ENCODE results near the gene SH2D5.

SH2D5 gene

DNA sequence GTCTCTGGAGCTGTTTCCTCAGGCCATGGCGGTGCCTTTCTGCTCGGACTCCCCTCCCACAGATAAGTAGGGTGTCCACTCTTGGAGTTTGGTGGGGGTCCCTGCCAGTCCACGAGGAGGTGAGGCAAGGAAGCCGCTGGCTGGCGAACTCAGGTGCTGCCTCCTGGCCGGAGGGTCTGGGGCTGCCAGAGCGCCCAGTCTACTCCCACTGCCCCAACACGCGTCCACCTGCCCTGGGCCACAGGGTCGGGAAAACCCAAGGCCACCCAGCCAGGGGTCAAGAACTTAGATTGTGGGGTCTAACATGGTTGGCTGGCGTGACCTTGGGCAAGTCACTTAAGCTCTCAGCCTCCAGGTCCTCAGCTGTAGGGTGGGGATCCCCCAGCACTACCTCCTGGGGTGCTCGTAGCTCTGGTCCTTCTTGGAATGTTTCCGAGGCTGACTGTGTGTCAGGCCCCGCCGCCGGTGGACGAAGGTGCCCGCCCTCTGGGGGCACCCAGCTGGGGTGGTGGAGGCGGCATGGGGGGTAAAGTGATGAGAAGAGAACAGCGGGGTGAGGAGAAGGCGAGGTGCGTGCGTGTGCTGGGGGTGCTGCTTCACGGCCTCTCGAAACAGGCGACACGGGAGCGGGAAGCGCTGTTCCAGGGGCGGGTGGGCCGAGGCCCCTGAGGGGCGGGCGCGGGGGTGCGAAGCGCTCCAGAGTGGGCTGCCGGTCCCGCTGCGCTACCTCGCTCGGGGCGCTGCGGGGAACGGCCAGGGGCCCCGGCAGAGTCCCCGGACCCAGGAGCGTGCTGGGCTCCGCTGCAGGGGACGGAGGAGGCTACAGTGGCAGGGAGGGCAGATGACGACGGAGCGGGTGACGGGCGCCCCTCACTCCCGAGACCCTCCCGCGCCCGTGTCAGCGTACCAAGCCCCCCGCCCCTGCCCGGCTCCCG lies 1.2 kb downstream of the SH2D5 start (continued):
- no peak for TF ChIP-seq ZNF2 (tag by site-specific recombination; IDR thresholded peaks at IDR 0.05)
- no peak for TF ChIP-seq ZNF449 (tag by site-specific recombination; IDR thresholded peaks at IDR 0.05)
- peak; percentile 32; the same call in 1 of the 2 replicates for TF ChIP-seq ZFHX2 (tag by site-specific recombination; conservative IDR thresholded peaks at IDR 0.05)
- TF ChIP-seq ZNF366 (tag by site-specific recombination; conservative IDR thresholded peaks at IDR 0.05): no peak
- no peak for TF ChIP-seq ZSCAN5A (tag by site-specific recombination; IDR thresholded peaks at IDR 0.05)
- no peak for TF ChIP-seq ZNF280D (tag by site-specific recombination; IDR thresholded peaks at IDR 0.05)
- no peak for TF ChIP-seq TRIM28 (IDR thresholded peaks at IDR 0.05; ENCODE audit: borderline replicate concordance, low read length)
- TF ChIP-seq ZNF146 (tag by site-specific recombination; IDR thresholded peaks at IDR 0.05): no peak
- TF ChIP-seq, protein P1, sequence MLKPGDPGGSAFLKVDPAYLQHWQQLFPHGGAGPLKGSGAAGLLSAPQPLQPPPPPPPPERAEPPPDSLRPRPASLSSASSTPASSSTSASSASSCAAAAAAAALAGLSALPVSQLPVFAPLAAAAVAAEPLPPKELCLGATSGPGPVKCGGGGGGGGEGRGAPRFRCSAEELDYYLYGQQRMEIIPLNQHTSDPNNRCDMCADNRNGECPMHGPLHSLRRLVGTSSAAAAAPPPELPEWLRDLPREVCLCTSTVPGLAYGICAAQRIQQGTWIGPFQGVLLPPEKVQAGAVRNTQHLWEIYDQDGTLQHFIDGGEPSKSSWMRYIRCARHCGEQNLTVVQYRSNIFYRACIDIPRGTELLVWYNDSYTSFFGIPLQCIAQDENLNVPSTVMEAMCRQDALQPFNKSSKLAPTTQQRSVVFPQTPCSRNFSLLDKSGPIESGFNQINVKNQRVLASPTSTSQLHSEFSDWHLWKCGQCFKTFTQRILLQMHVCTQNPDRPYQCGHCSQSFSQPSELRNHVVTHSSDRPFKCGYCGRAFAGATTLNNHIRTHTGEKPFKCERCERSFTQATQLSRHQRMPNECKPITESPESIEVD (tag by site-specific recombination; IDR thresholded peaks at IDR 0.05): no peak
- no peak for TF ChIP-seq ZSCAN23 (tag by site-specific recombination; IDR thresholded peaks at IDR 0.05)
- TF ChIP-seq REST (tag by site-specific recombination; IDR thresholded peaks at IDR 0.05): no peak
- TF ChIP-seq FEZF1 (tag by site-specific recombination; IDR thresholded peaks at IDR 0.05): no peak
- TF ChIP-seq ZNF549 (tag by site-specific recombination; IDR thresholded peaks at IDR 0.05): no peak
- TF ChIP-seq ZNF211 (tag by site-specific recombination; IDR thresholded peaks at IDR 0.05; ENCODE audit: low read depth): no peak
- TF ChIP-seq ZNF514 (tag by site-specific recombination; IDR thresholded peaks at IDR 0.05): no peak
- TF ChIP-seq SP2 (tag by site-specific recombination; IDR thresholded peaks at IDR 0.05): 0 out of 2 replicates have a peak, but pooled peaks have one; percentile 4
- TF ChIP-seq HIC1 (tag by site-specific recombination; IDR thresholded peaks at IDR 0.05): peak; percentile 79
- no peak for TF ChIP-seq ZNF148 (tag by site-specific recombination; IDR thresholded peaks at IDR 0.05; ENCODE audit: borderline replicate concordance)
- TF ChIP-seq, protein P2, sequence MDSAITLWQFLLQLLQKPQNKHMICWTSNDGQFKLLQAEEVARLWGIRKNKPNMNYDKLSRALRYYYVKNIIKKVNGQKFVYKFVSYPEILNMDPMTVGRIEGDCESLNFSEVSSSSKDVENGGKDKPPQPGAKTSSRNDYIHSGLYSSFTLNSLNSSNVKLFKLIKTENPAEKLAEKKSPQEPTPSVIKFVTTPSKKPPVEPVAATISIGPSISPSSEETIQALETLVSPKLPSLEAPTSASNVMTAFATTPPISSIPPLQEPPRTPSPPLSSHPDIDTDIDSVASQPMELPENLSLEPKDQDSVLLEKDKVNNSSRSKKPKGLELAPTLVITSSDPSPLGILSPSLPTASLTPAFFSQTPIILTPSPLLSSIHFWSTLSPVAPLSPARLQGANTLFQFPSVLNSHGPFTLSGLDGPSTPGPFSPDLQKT (IDR thresholded peaks at IDR 0.05; ENCODE audit: borderline replicate concordance, low read depth, low read length): no peak
- TF ChIP-seq ZNF169 (tag by site-specific recombination; IDR thresholded peaks at IDR 0.05): no peak
